Esophagus muscularis mucosa (tissue), 4 donors: ENCODE results near the gene WWC1. TPM values are rescaled to one million over a fixed set of nuclear protein-coding genes. Genes with fewer than 3 reads are reported as not detected.

Experiments used
- DNase-seq: peaks from one replicate; pipeline ENCODE4 v3.0.0-alpha.2; 2017; ENCODE audit errors: extremely low spot score
- H3K27ac ChIP-seq, 4 donors: fragments of 200-600 bp; sonication (generic); replicated peaks in 1 of 4; 1 replicate in 3 of 4; 2 replicates in 1 of 4; pipeline ENCODE4 v1.5.1; 2016 to 2019; ENCODE audit warnings: mild to moderate bottlenecking in 1 of 4
- H3K27me3 ChIP-seq, 4 donors: fragments of 200-600 bp; sonication (generic); one replicate each; pipeline versions ENCODE4 v1.5.1 to v1.6.0; 2016 to 2019
- H3K36me3 ChIP-seq, 4 donors: fragments of 200-600 bp; sonication (generic); one replicate each; pipeline ENCODE4 v1.5.1; 2016 to 2019
- H3K4me1 ChIP-seq, 4 donors: fragments of 200-600 bp; sonication (generic); one replicate each; pipeline ENCODE4 v1.5.1; 2016 to 2019
- H3K4me3 ChIP-seq, 4 donors: fragments of 200-600 bp; sonication (generic); 1 replicate in 2 of 4; 2 replicates in 2 of 4; pipeline ENCODE4 v1.5.1; 2016 to 2019; ENCODE audit warnings: mild to moderate bottlenecking in 4 of 4, moderate library complexity in 1 of 4
- H3K9me3 ChIP-seq, 4 donors: fragments of 200-600 bp; sonication (generic); 1 replicate in 3 of 4; 2 replicates in 1 of 4; pipeline ENCODE4 v1.5.1; 2016 to 2019
- CTCF ChIP-seq, 3 experiments: fragments of 200-600 bp in 2 of 3; fragments of 450-650 bp in 1 of 3; sonication (generic) in 2 of 3; IDR thresholded peaks; one replicate each; pipeline ENCODE4 v1.5.1; 2017 to 2019; ENCODE audit warnings: antibody characterized with exemption in 3 of 3, mild to moderate bottlenecking in 2 of 3, moderate library complexity in 1 of 3
- EP300 ChIP-seq: sonication (generic); formaldehyde crosslinking; IDR thresholded peaks from one replicate; pipeline ENCODE4 v1.6.1; 2017; ENCODE audit warnings: antibody characterized with exemption
- POLR2A ChIP-seq: fragments of 450-650 bp; IDR thresholded peaks from one replicate; pipeline ENCODE4 v1.6.1; 2017; ENCODE audit warnings: antibody characterized with exemption, moderate library complexity, mild to moderate bottlenecking, low read depth
- POLR2AphosphoS5 ChIP-seq, 2 donors: sonication (generic); formaldehyde crosslinking; IDR thresholded peaks; one replicate each; pipeline ENCODE4 v1.6.1; 2017; ENCODE audit warnings: antibody characterized with exemption in 2 of 2
- WGBS: methylation state at CpG from one replicate; pipeline ENCODE4 v1.1.5; 2018; 5-methylcytosine and 5-hydroxymethylcytosine counted together
- intact Hi-C: fragments of 100-400 bp; cut with DNase I; formaldehyde crosslinking; loops from one replicate; pipeline ENCODE4 v1.15.1; 2023
- total RNA-seq, 4 donors: library from RNA; depleted of rRNA; stranded (reverse); fragments of >200 nt; gene quantifications; one replicate each; pipeline versions ENCODE4 v1.1.0 to v1.2.1, GENCODE V29; 2016

WWC1 gene
- total RNA-seq, 4 donors from 2014 or later: 2.1 to 6.2 (median 3.2) TPM

- Histone ChIP-seq H3K36me3 (no peaks in the 10 kb centered on the region), H3K27ac (no peak overlapping the region), H3K4me3 (no peak overlapping the region), H3K27me3 (no peaks in the 10 kb centered on the region), H3K9me3 (no peaks in the 10 kb centered on the region), H3K4me1 (peaks cover 0 to 1% (median 0%) of the 10 kb centered on the region in 4 donors)
- 97% methylated on average over 1 of the region's 1 CpG for WGBS
- intact Hi-C loops: no loop called here
- no peak for TF ChIP-seq POLR2A
- TF ChIP-seq EP300: no peak
- no peak for TF ChIP-seq POLR2AphosphoS5 (IDR thresholded peaks at IDR 0.05)
- TF ChIP-seq CTCF (IDR thresholded peaks at IDR 0.05): no peak
- DNase-seq: no peak
Measured at GRCh38 chr5:168340487-168340886, 49.0 kb downstream of the WWC1 start.

DNA sequence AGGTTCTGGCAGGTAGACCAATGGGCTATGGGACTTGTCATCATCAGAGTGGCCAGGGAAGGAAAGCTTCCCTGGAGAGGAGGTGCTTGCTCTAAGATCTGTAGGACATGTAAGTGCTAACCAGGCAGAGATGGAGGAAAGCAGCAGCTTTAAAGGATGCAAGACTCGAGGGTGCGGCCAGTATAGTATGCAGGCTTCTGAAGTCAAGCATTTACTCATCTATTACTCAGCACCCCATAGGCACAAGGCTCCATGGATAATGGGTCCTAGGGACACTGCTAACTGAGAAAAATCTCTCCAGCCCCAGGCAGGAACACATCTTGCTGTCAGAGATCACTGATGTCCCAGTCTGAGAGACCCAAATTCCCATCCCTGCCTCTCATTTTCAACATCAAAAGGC lies 49.7 kb downstream of the WWC1 start:
- Histone ChIP-seq H3K27me3 (no peaks in the 10 kb centered on the region), H3K36me3 (no peaks in the 10 kb centered on the region)
- TF ChIP-seq CTCF (IDR thresholded peaks at IDR 0.05) (no peak), EP300 (no peak), POLR2A (no peak), POLR2AphosphoS5 (IDR thresholded peaks at IDR 0.05) (no peak)

GRCh38 chr5:168342151-168342825 lies 50.8 kb downstream of the WWC1 start:
- no peak for DNase-seq
- TF ChIP-seq EP300: no peak
- no peak for TF ChIP-seq POLR2A
- no peak for TF ChIP-seq POLR2AphosphoS5 (IDR thresholded peaks at IDR 0.05)
- no peak for TF ChIP-seq CTCF (IDR thresholded peaks at IDR 0.05)
- no peaks in the 10 kb centered on the region for H3K4me1 ChIP-seq
- no peak overlapping the region for H3K27ac ChIP-seq
- no peaks in the 10 kb centered on the region for H3K9me3 ChIP-seq
- H3K36me3 ChIP-seq: no peaks in the 10 kb centered on the region
- no peaks in the 10 kb centered on the region for H3K27me3 ChIP-seq
- H3K4me3 ChIP-seq: no peak overlapping the region
- intact Hi-C loops: no loop called here
- 90% methylated on average over 6 of the region's 6 CpGs for WGBS

More for the DNA sequence above, 49.7 kb downstream of the WWC1 start:
- 86% methylated on average over 1 of the region's 2 CpGs for WGBS
- H3K4me3 ChIP-seq: no peak overlapping the region
- no peaks in the 10 kb centered on the region for H3K4me1 ChIP-seq
- intact Hi-C loops: no loop called here
- no peak for DNase-seq
- H3K9me3 ChIP-seq: no peaks in the 10 kb centered on the region
- H3K27ac ChIP-seq: no peak overlapping the region

- intact Hi-C loops: no loop called here
- H3K4me1 ChIP-seq: no peaks in the 10 kb centered on the region
- H3K36me3 ChIP-seq: no peaks in the 10 kb centered on the region
- H3K27me3 ChIP-seq: peaks cover 0 to 3% (median 0%) of the 10 kb centered on the region in 4 donors
- no peak overlapping the region for H3K27ac ChIP-seq
- H3K9me3 ChIP-seq: no peaks in the 10 kb centered on the region
- WGBS: 87% methylated on average over 3 of the region's 3 CpGs
- no peak overlapping the region for H3K4me3 ChIP-seq
- no peak for TF ChIP-seq POLR2AphosphoS5 (IDR thresholded peaks at IDR 0.05)
- TF ChIP-seq CTCF (IDR thresholded peaks at IDR 0.05): no peak
- no peak for TF ChIP-seq EP300
- TF ChIP-seq POLR2A: no peak
- DNase-seq: no peak
Measured at GRCh38 chr5:168342985-168343384, 51.5 kb downstream of the WWC1 start.

GRCh38 chr5:168346417-168346816 lies 55.0 kb downstream of the WWC1 start:
- DNase-seq: no peak
- 91% methylated on average over 3 of the region's 3 CpGs for WGBS

More at GRCh38 chr5:168346417-168346816, 55.0 kb downstream of the WWC1 start:
- TF ChIP-seq POLR2A (no peak), EP300 (no peak), POLR2AphosphoS5 (IDR thresholded peaks at IDR 0.05) (no peak), CTCF (IDR thresholded peaks at IDR 0.05) (no peak)
- Histone ChIP-seq H3K36me3 (no peaks in the 10 kb centered on the region), H3K4me1 (no peaks in the 10 kb centered on the region), H3K27me3 (peaks cover 0 to 6% (median 0%) of the 10 kb centered on the region in 4 donors), H3K4me3 (no peak overlapping the region), H3K27ac (no peak overlapping the region), H3K9me3 (no peaks in the 10 kb centered on the region)
- intact Hi-C loops: no loop called here
